Nephron progenitor cell (in vitro differentiated cells): ENCODE results near the gene CMTM6.

Experiments used
- DNase-seq: peaks from one replicate; pipeline ENCODE4 v3.0.0; 2021
- H3K27ac Mint-ChIP-seq: 2 replicates; pipeline ENCODE4 v1.8.0; 2021; ENCODE audit warnings: mild to moderate bottlenecking, moderate library complexity, mixed read lengths
- H3K27me3 Mint-ChIP-seq: 2 replicates; pipeline ENCODE4 v1.8.0; 2021; ENCODE audit warnings: mild to moderate bottlenecking, low read depth, mixed read lengths; ENCODE audit not compliant: poor library complexity
- H3K36me3 Mint-ChIP-seq: 2 replicates; pipeline ENCODE4 v1.8.0; 2021; ENCODE audit warnings: low read depth, mixed read lengths
- H3K4me1 Mint-ChIP-seq: 2 replicates; pipeline ENCODE4 v1.8.0; 2021; ENCODE audit warnings: mixed read lengths
- H3K4me3 Mint-ChIP-seq: 2 replicates; pipeline ENCODE4 v1.8.0; 2021; ENCODE audit warnings: mild to moderate bottlenecking, moderate library complexity, mixed read lengths
- H3K9me3 Mint-ChIP-seq: 2 replicates; pipeline ENCODE4 v1.8.0; 2021; ENCODE audit warnings: mild to moderate bottlenecking, moderate library complexity, mixed read lengths
- CTCF ChIP-seq: fragments of 200-600 bp; sonication (generic); IDR thresholded peaks from 2 replicates; pipeline ENCODE4 v1.5.0; 2021; ENCODE audit warnings: antibody characterized with exemption

The CMTM6 gene

GRCh38 chr3:32450426-32450825, 52.2 kb downstream of the CMTM6 start:
- Mint-ChIP-seq H3K4me3 (no peak overlapping the region), H3K4me1 (peaks cover 19% of the 10 kb centered on the region), H3K36me3 (peaks cover 56% of the 10 kb centered on the region), H3K27ac (no peak overlapping the region), H3K27me3 (peaks cover 2% of the 10 kb centered on the region), H3K9me3 (peaks cover 17% of the 10 kb centered on the region)
- DNase-seq, result no peak
- no peak for TF ChIP-seq CTCF

GRCh38 chr3:32449691-32450090, 53.0 kb downstream of the CMTM6 start:
- Mint-ChIP-seq H3K36me3 (peaks cover 57% of the 10 kb centered on the region), H3K27ac (peak overlapping the region; percentile 50)
- no peak for TF ChIP-seq CTCF

GRCh38 chr3:32448686-32449474, 53.8 kb downstream of the CMTM6 start:
- H3K27ac Mint-ChIP-seq, result peak overlapping the region; percentile 50
- H3K9me3 Mint-ChIP-seq, result peaks cover 20% of the 10 kb centered on the region
- peaks cover 6% of the 10 kb centered on the region for H3K4me1 Mint-ChIP-seq
- H3K36me3 Mint-ChIP-seq, result peaks cover 56% of the 10 kb centered on the region
- H3K27me3 Mint-ChIP-seq, result peaks cover 2% of the 10 kb centered on the region
- TF ChIP-seq CTCF, result no peak
- H3K4me3 Mint-ChIP-seq, result no peak overlapping the region
- DNase-seq, result no peak

More at GRCh38 chr3:32449691-32450090, 53.0 kb downstream of the CMTM6 start:
- Mint-ChIP-seq H3K27me3 (peaks cover 2% of the 10 kb centered on the region), H3K4me3 (no peak overlapping the region), H3K9me3 (peaks cover 20% of the 10 kb centered on the region), H3K4me1 (peaks cover 12% of the 10 kb centered on the region)
- DNase-seq, result no peak

GRCh38 chr3:32447865-32448400, 54.7 kb downstream of the CMTM6 start:
- Mint-ChIP-seq H3K27ac (no peak overlapping the region), H3K9me3 (peaks cover 24% of the 10 kb centered on the region), H3K27me3 (peaks cover 2% of the 10 kb centered on the region), H3K36me3 (peaks cover 58% of the 10 kb centered on the region), H3K4me3 (no peak overlapping the region), H3K4me1 (no peaks in the 10 kb centered on the region)
- no peak for TF ChIP-seq CTCF
- no peak for DNase-seq

GRCh38 chr3:32443478-32443877, 59.2 kb downstream of the CMTM6 start:
- TF ChIP-seq CTCF, result no peak
- peaks cover 24% of the 10 kb centered on the region for H3K9me3 Mint-ChIP-seq
- H3K4me3 Mint-ChIP-seq, result no peak overlapping the region
- DNase-seq, result no peak
- no peak overlapping the region for H3K27ac Mint-ChIP-seq
- peaks cover 21% of the 10 kb centered on the region for H3K4me1 Mint-ChIP-seq
- H3K36me3 Mint-ChIP-seq, result peaks cover 63% of the 10 kb centered on the region
- no peaks in the 10 kb centered on the region for H3K27me3 Mint-ChIP-seq

GRCh38 chr3:32442766-32443165, 59.9 kb downstream of the CMTM6 start:
- Mint-ChIP-seq H3K27me3 (no peaks in the 10 kb centered on the region), H3K27ac (peak overlapping the region; percentile 1), H3K36me3 (peaks cover 61% of the 10 kb centered on the region), H3K4me3 (no peak overlapping the region), H3K4me1 (peaks cover 27% of the 10 kb centered on the region), H3K9me3 (peaks cover 24% of the 10 kb centered on the region)
- no peak for DNase-seq
- TF ChIP-seq CTCF, result no peak
